SK-N-SH treated with all-trans-retinoic acid at 6 μM for 48 hours (cell line): Measurements from ENCODE around the gene TMEM229A.

Source experiments
- ATAC-seq: fragments of 200-7000 bp; cut with Tn5 transposase; 3 replicates; pipeline ENCODE4 v1.9.1; 2020; ENCODE audit warnings: mild to moderate bottlenecking, moderate library complexity
- ARNTL ChIP-seq: fragments of 450-650 bp; formaldehyde crosslinking; IDR thresholded peaks from 2 replicates; pipeline ENCODE4 v1.5.0; 2020; ENCODE audit warnings: low read depth, mild to moderate bottlenecking, moderate library complexity, borderline replicate concordance
- BACH2 ChIP-seq: fragments of 250-450 bp; sonication (Bioruptor Pico); IDR thresholded peaks from 2 replicates; pipeline ENCODE4 v1.9.0; 2021; ENCODE audit warnings: mild to moderate bottlenecking, borderline replicate concordance
- CREB5 ChIP-seq: fragments of 250-450 bp; sonication (Bioruptor Pico); IDR thresholded peaks from 2 replicates; pipeline ENCODE4 v1.5.1; 2020; ENCODE audit warnings: low read depth, mild to moderate bottlenecking, moderate library complexity
- CSDC2 ChIP-seq: fragments of 250-450 bp; sonication (Bioruptor Pico); IDR thresholded peaks from 2 replicates; pipeline ENCODE4 v1.5.0; 2020; ENCODE audit warnings: mild to moderate bottlenecking, moderate library complexity
- CSRNP3 ChIP-seq: fragments of 250-450 bp; sonication (Bioruptor Pico); IDR thresholded peaks from 2 replicates; pipeline ENCODE4 v1.5.1; 2021; ENCODE audit warnings: mild to moderate bottlenecking, moderate library complexity
- ESRRG ChIP-seq: fragments of 250-450 bp; sonication (Bioruptor Pico); IDR thresholded peaks from 2 replicates; pipeline ENCODE4 v1.6.1; 2021; ENCODE audit warnings: mild to moderate bottlenecking
- GLIS3 ChIP-seq: fragments of 250-450 bp; sonication (Bioruptor Pico); IDR thresholded peaks from 2 replicates; pipeline ENCODE4 v1.5.0; 2020; ENCODE audit warnings: mild to moderate bottlenecking, moderate library complexity
- ISL1 ChIP-seq: fragments of 250-450 bp; sonication (Bioruptor Pico); IDR thresholded peaks from 2 replicates; pipeline ENCODE4 v2.1.2; 2022; ENCODE audit warnings: mild to moderate bottlenecking, moderate library complexity
- OSR1 ChIP-seq: fragments of 250-450 bp; sonication (Bioruptor Pico); IDR thresholded peaks from 2 replicates; pipeline ENCODE4 v1.8.0; 2022; ENCODE audit warnings: moderate library complexity, mild to moderate bottlenecking, inconsistent platforms
- POU6F1 ChIP-seq: fragments of 250-450 bp; sonication (Bioruptor Pico); IDR thresholded peaks from 2 replicates; pipeline ENCODE4 v1.8.0; 2021; ENCODE audit warnings: low read depth, mild to moderate bottlenecking, moderate library complexity, borderline replicate concordance
- PPARA ChIP-seq: fragments of 250-450 bp; sonication (Bioruptor Pico); IDR thresholded peaks from 2 replicates; pipeline ENCODE4 v1.5.0; 2020; ENCODE audit warnings: mild to moderate bottlenecking, borderline replicate concordance
- RARB ChIP-seq: fragments of 250-450 bp; sonication (Bioruptor Pico); IDR thresholded peaks from 2 replicates; pipeline ENCODE4 v1.8.0; 2021; ENCODE audit warnings: mild to moderate bottlenecking, moderate library complexity
- SNAI2 ChIP-seq: fragments of 250-450 bp; sonication (Bioruptor Pico); IDR thresholded peaks from 2 replicates; pipeline ENCODE4 v1.5.0; 2020; ENCODE audit warnings: mild to moderate bottlenecking, moderate library complexity
- TCF4 ChIP-seq: fragments of 250-450 bp; sonication (Bioruptor Pico); IDR thresholded peaks from 2 replicates; pipeline ENCODE4 v1.8.0; 2021; ENCODE audit warnings: mild to moderate bottlenecking, moderate library complexity, borderline replicate concordance
- TOX ChIP-seq: fragments of 250-450 bp; sonication (Bioruptor Pico); IDR thresholded peaks from 2 replicates; pipeline ENCODE4 v1.8.0; 2021; ENCODE audit warnings: mild to moderate bottlenecking, moderate library complexity, borderline replicate concordance
- TSHZ2 ChIP-seq: fragments of 250-450 bp; sonication (Bioruptor Pico); IDR thresholded peaks from 2 replicates; pipeline ENCODE4 v1.5.0; 2020; ENCODE audit warnings: mild to moderate bottlenecking, moderate library complexity
- ZFP3 ChIP-seq: fragments of 250-450 bp; sonication (Bioruptor Pico); IDR thresholded peaks from 2 replicates; pipeline ENCODE4 v1.5.0; 2020; ENCODE audit warnings: mild to moderate bottlenecking, moderate library complexity
- ZFP30 ChIP-seq: fragments of 450-650 bp; formaldehyde crosslinking; IDR thresholded peaks from 2 replicates; pipeline ENCODE4 v1.5.0; 2022; ENCODE audit warnings: mild to moderate bottlenecking, moderate library complexity
- ZNF565 ChIP-seq: fragments of 450-650 bp; formaldehyde crosslinking; conservative IDR thresholded peaks from 2 replicates; pipeline ENCODE4 v1.5.0; 2020; ENCODE audit warnings: low read depth, mild to moderate bottlenecking, moderate library complexity
- ZNF70 ChIP-seq: fragments of 450-650 bp; formaldehyde crosslinking; IDR thresholded peaks from 2 replicates; pipeline ENCODE4 v1.5.0; 2020; ENCODE audit warnings: mild to moderate bottlenecking, moderate library complexity
- ZNF8 ChIP-seq: fragments of 450-650 bp; formaldehyde crosslinking; IDR thresholded peaks from 2 replicates; pipeline ENCODE4 v1.5.0; 2020; ENCODE audit warnings: mild to moderate bottlenecking, moderate library complexity
- TF ChIP-seq, protein P1 (sequence below): fragments of 250-450 bp; sonication (Bioruptor Pico); IDR thresholded peaks from 2 replicates; pipeline ENCODE4 v1.8.0; 2020; ENCODE audit warnings: mild to moderate bottlenecking, moderate library complexity, borderline replicate concordance

The TMEM229A gene

GRCh38 chr7:123994449-123994848 lies 38.4 kb downstream of the TMEM229A start:
- no peak for ATAC-seq
- TF ChIP-seq RARB (CRISPR knock-in tag) (no peak), OSR1 (CRISPR knock-in tag) (no peak), ZNF8 (CRISPR knock-in tag) (no peak), ISL1 (CRISPR knock-in tag) (no peak), CREB5 (CRISPR knock-in tag) (no peak), ZFP30 (CRISPR knock-in tag) (no peak), BACH2 (CRISPR knock-in tag) (no peak), CSRNP3 (CRISPR knock-in tag) (no peak), SNAI2 (CRISPR knock-in tag) (no peak), TSHZ2 (CRISPR knock-in tag) (no peak), ESRRG (CRISPR knock-in tag) (no peak), CSDC2 (CRISPR knock-in tag) (no peak), TCF4 (CRISPR knock-in tag) (no peak), ARNTL (CRISPR knock-in tag) (no peak), ZNF70 (CRISPR knock-in tag) (no peak), TOX (no peak), POU6F1 (CRISPR knock-in tag) (no peak)

DNA sequence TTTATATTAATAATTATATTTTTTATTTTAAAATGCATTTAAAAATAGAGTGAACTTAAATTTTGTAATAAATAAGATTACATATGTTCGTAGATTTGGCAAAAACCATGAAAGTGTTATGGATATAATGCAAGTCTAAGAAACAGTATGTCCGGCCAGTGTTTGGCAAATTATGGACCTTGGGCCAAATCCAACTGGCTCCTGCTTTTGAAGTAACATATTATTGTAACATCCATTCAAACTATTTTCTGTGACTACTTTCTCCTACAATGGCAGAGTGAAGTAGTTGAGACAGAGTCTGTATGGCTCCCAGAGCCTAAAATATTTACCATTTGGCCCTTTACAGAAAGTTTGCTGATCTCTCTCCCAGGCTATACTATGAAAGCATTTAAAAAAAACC lies 38.9 kb downstream of the TMEM229A start:
- ATAC-seq = no peak
- no peak for TF ChIP-seq ZFP3 (CRISPR knock-in tag)
- no peak for TF ChIP-seq POU6F1 (CRISPR knock-in tag)
- TF ChIP-seq ARNTL (CRISPR knock-in tag) = no peak
- TF ChIP-seq PPARA (CRISPR knock-in tag) = no peak
- TF ChIP-seq, protein P1, sequence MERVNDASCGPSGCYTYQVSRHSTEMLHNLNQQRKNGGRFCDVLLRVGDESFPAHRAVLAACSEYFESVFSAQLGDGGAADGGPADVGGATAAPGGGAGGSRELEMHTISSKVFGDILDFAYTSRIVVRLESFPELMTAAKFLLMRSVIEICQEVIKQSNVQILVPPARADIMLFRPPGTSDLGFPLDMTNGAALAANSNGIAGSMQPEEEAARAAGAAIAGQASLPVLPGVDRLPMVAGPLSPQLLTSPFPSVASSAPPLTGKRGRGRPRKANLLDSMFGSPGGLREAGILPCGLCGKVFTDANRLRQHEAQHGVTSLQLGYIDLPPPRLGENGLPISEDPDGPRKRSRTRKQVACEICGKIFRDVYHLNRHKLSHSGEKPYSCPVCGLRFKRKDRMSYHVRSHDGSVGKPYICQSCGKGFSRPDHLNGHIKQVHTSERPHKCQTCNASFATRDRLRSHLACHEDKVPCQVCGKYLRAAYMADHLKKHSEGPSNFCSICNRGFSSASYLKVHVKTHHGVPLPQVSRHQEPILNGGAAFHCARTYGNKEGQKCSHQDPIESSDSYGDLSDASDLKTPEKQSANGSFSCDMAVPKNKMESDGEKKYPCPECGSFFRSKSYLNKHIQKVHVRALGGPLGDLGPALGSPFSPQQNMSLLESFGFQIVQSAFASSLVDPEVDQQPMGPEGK (CRISPR knock-in tag) = no peak
- TF ChIP-seq ZNF8 (CRISPR knock-in tag) = no peak
- TF ChIP-seq TSHZ2 (CRISPR knock-in tag) = no peak
- no peak for TF ChIP-seq OSR1 (CRISPR knock-in tag)
- TF ChIP-seq ZNF565 = no peak
- no peak for TF ChIP-seq SNAI2 (CRISPR knock-in tag)
- no peak for TF ChIP-seq ZNF70 (CRISPR knock-in tag)
- TF ChIP-seq TOX = no peak
- no peak for TF ChIP-seq CREB5 (CRISPR knock-in tag)
- no peak for TF ChIP-seq ZFP30 (CRISPR knock-in tag)
- TF ChIP-seq CSRNP3 (CRISPR knock-in tag) = no peak
- no peak for TF ChIP-seq GLIS3 (CRISPR knock-in tag)
- TF ChIP-seq CSDC2 (CRISPR knock-in tag) = no peak
- no peak for TF ChIP-seq ESRRG (CRISPR knock-in tag)
- no peak for TF ChIP-seq RARB (CRISPR knock-in tag)
